GDM1 (cell line): Measurements from ENCODE around the gene RASGRP1.
"Not testable (repeated sequence)": the region's sequence is repeated elsewhere in the genome, so short reads cannot be mapped to it uniquely, and the experiment has no call there.

Source experiments
- DNase-seq: peaks from one replicate; lab custom pipeline; 2025; lab: John Stamatoyannopoulos, UW

Gene RASGRP1

GRCh38 chr15:38564557-38565286 lies at the start of gene RASGRP1:
RASGRP1 (minus strand) TSS chr15:38564814; CDS start chr15:38564628, 186 bp downstream.
- DNase-seq = peak; percentile 60

- no peak for DNase-seq
Observed at GRCh38 chr15:38613085-38613484, 48.5 kb upstream of the RASGRP1 start.

GRCh38 chr15:38612159-38612863 lies 47.7 kb upstream of the RASGRP1 start:
- DNase-seq = no peak

GRCh38 chr15:38611228-38611627 lies 46.6 kb upstream of the RASGRP1 start:
- no peak for DNase-seq

GRCh38 chr15:38610748-38611147 lies 46.1 kb upstream of the RASGRP1 start:
- DNase-seq = no peak

GRCh38 chr15:38609097-38609738 lies 44.6 kb upstream of the RASGRP1 start:
- DNase-seq = no peak

GRCh38 chr15:38608682-38609081 lies 44.1 kb upstream of the RASGRP1 start:
- DNase-seq = no peak

- DNase-seq = no peak
Observed at GRCh38 chr15:38605744-38606143, 41.1 kb upstream of the RASGRP1 start.

GRCh38 chr15:38603672-38604071 lies 39.1 kb upstream of the RASGRP1 start:
- no peak for DNase-seq

GRCh38 chr15:38602910-38603670 lies 38.5 kb upstream of the RASGRP1 start:
- no peak for DNase-seq

- no peak for DNase-seq
Observed at GRCh38 chr15:38600236-38600635, 35.6 kb upstream of the RASGRP1 start.

- no peak for DNase-seq
Observed at GRCh38 chr15:38598749-38599148, 34.1 kb upstream of the RASGRP1 start.

GRCh38 chr15:38597219-38597800 lies 32.7 kb upstream of the RASGRP1 start:
- no peak for DNase-seq

GRCh38 chr15:38593524-38593923 lies 28.9 kb upstream of the RASGRP1 start:
- DNase-seq = no peak

GRCh38 chr15:38589502-38589901 lies 24.9 kb upstream of the RASGRP1 start:
- no peak for DNase-seq

GRCh38 chr15:38588672-38589071 lies 24.1 kb upstream of the RASGRP1 start:
- DNase-seq = no peak

GRCh38 chr15:38587214-38587613 lies 22.6 kb upstream of the RASGRP1 start:
- no peak for DNase-seq

- not testable (repeated sequence) for DNase-seq
Observed at GRCh38 chr15:38586005-38586404, 21.4 kb upstream of the RASGRP1 start.

GRCh38 chr15:38578626-38579025 lies 14.0 kb upstream of the RASGRP1 start:
- no peak for DNase-seq

- no peak for DNase-seq
Observed at GRCh38 chr15:38577424-38577987, 12.9 kb upstream of the RASGRP1 start.

GRCh38 chr15:38576837-38577236 lies 12.2 kb upstream of the RASGRP1 start:
- DNase-seq = no peak

GRCh38 chr15:38576261-38576660 lies 11.6 kb upstream of the RASGRP1 start:
- DNase-seq = no peak
